HepG2 (cell line): ENCODE data around the gene RAB34. TPM values are rescaled to one million over a fixed set of nuclear protein-coding genes. Genes with fewer than 3 reads are reported as not detected.

Source experiments
- ARNTL ChIP-seq: sonication (generic); formaldehyde crosslinking; IDR thresholded peaks from 2 replicates; pipeline ENCODE4 v1.4.0; 2020; ENCODE audit warnings: mild to moderate bottlenecking, missing genetic modification reagents
- CEBPG ChIP-seq: IDR thresholded peaks from 2 replicates; pipeline ENCODE4 v1.6.1; 2016
- LCORL ChIP-seq, 2 experiments: fragments of 450-650 bp in 1 of 2; sonication (generic) in 1 of 2; formaldehyde crosslinking in 1 of 2; IDR thresholded peaks; 2 replicates each; pipeline versions ENCODE4 v1.5.0 to v1.6.1; 2017 to 2020; ENCODE audit warnings: antibody characterized with exemption in 1 of 2, missing genetic modification reagents in 1 of 2
- MLX ChIP-seq: IDR thresholded peaks from 2 replicates; pipeline ENCODE4 v1.6.1; 2016
- THRA ChIP-seq: sonication (generic); formaldehyde crosslinking; IDR thresholded peaks from 2 replicates; pipeline ENCODE4 v1.4.0; 2020; ENCODE audit warnings: missing genetic modification reagents, borderline replicate concordance
- YY1 ChIP-seq: IDR thresholded peaks from 2 replicates; pipeline ENCODE4 v1.6.1; 2011; ENCODE audit warnings: low read length, low read depth, moderate library complexity, mild to moderate bottlenecking; ENCODE audit not compliant: insufficient read depth, insufficient replicate concordance
- ZNF143 ChIP-seq: sonication (generic); formaldehyde crosslinking; IDR thresholded peaks from 2 replicates; pipeline ENCODE4 v1.4.0; 2020; ENCODE audit warnings: missing genetic modification reagents
- ZNF230 ChIP-seq: sonication (generic); formaldehyde crosslinking; IDR thresholded peaks from 2 replicates; pipeline ENCODE4 v1.4.0; 2020; ENCODE audit warnings: mild to moderate bottlenecking, missing genetic modification reagents
- ZNF503 ChIP-seq: sonication (generic); formaldehyde crosslinking; IDR thresholded peaks from 2 replicates; pipeline ENCODE4 v1.4.0; 2020; ENCODE audit warnings: missing genetic modification reagents
- ZNF615 ChIP-seq: sonication (generic); formaldehyde crosslinking; IDR thresholded peaks from 2 replicates; pipeline ENCODE4 v1.5.0; 2020; ENCODE audit warnings: mild to moderate bottlenecking, missing genetic modification reagents, borderline replicate concordance
- ZNF703 ChIP-seq: sonication (generic); formaldehyde crosslinking; IDR thresholded peaks from 2 replicates; pipeline ENCODE4 v1.5.1; 2020; ENCODE audit warnings: missing genetic modification reagents, mild to moderate bottlenecking, moderate library complexity, borderline replicate concordance
- polyA plus RNA-seq, 8 experiments: library from polyadenylated mRNA; depleted of rRNA in 3 of 8; stranded (reverse) in 7 of 8; unstranded in 1 of 8; fragments of >200 nt; fragmentation: Illumina TruSeq in 4 of 8; extraction: Trizol in 4 of 8; gene quantifications; 2 replicates each; pipeline versions ENCODE4 v1.2.1 to v1.2.3, GENCODE V29; 2011 to 2016; ENCODE audit warnings: low read depth in 4 of 8, missing spikeins in 1 of 8, mixed read lengths in 1 of 8; ENCODE audit not compliant: insufficient read depth in 1 of 8
- total RNA-seq, 5 experiments: library from RNA; depleted of rRNA; stranded (reverse); fragments of >200 nt; fragmentation: Illumina TruSeq; extraction: Trizol; gene quantifications; 2 replicates each; pipeline ENCODE4 v1.2.3, GENCODE V29; 2016; ENCODE audit warnings: low read depth in 1 of 5
- TF ChIP-seq, protein P1 (sequence below): sonication (generic); formaldehyde crosslinking; IDR thresholded peaks from 2 replicates; pipeline ENCODE4 v1.8.0; 2022; ENCODE audit warnings: mild to moderate bottlenecking, missing genetic modification reagents, borderline replicate concordance
- TF ChIP-seq, protein P2 (sequence below): sonication (generic); formaldehyde crosslinking; IDR thresholded peaks from 2 replicates; pipeline ENCODE4 v1.5.1; 2020; ENCODE audit warnings: missing genetic modification reagents, mild to moderate bottlenecking, borderline replicate concordance

The RAB34 gene
- total and polyA plus RNA-seq, 2 of the 13 experiments (the other 11 are each of a cell fraction or from before 2014, with no cell fraction given) = 0.49 TPM; not detected in 1

- TF ChIP-seq, protein P1, sequence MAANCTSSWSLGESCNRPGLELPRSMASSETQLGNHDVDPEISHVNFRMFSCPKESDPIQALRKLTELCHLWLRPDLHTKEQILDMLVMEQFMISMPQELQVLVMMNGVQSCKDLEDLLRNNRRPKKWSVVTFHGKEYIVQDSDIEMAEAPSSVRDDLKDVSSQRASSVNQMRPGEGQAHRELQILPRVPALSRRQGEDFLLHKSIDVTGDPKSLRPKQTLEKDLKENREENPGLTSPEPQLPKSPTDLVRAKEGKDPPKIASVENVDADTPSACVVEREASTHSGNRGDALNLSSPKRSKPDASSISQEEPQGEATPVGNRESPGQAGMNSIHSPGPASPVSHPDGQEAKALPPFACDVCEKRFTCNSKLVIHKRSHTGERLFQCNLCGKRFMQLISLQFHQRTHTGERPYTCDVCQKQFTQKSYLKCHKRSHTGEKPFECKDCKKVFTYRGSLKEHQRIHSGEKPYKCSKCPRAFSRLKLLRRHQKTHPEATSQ = peak; percentile 78; the same call in 1 of the 2 replicates
- TF ChIP-seq ARNTL = peak; percentile 48; the same call in 1 of the 2 replicates
- TF ChIP-seq THRA (CRISPR knock-in tag) = peak; percentile 18; the same call in 1 of the 2 replicates
- peak; percentile 61 for TF ChIP-seq YY1
- no peak for TF ChIP-seq LCORL (IDR thresholded peaks at IDR 0.05)
- TF ChIP-seq LCORL (CRISPR knock-in tag; IDR thresholded peaks at IDR 0.05) = peak; percentile 83
- TF ChIP-seq ZNF615 (CRISPR knock-in tag) = peak; percentile 76; the same call in 1 of the 2 replicates
- TF ChIP-seq ZNF703 (CRISPR knock-in tag) = no peak
- TF ChIP-seq ZNF503 = peak; percentile 73; the same call in 1 of the 2 replicates
- TF ChIP-seq, protein P2, sequence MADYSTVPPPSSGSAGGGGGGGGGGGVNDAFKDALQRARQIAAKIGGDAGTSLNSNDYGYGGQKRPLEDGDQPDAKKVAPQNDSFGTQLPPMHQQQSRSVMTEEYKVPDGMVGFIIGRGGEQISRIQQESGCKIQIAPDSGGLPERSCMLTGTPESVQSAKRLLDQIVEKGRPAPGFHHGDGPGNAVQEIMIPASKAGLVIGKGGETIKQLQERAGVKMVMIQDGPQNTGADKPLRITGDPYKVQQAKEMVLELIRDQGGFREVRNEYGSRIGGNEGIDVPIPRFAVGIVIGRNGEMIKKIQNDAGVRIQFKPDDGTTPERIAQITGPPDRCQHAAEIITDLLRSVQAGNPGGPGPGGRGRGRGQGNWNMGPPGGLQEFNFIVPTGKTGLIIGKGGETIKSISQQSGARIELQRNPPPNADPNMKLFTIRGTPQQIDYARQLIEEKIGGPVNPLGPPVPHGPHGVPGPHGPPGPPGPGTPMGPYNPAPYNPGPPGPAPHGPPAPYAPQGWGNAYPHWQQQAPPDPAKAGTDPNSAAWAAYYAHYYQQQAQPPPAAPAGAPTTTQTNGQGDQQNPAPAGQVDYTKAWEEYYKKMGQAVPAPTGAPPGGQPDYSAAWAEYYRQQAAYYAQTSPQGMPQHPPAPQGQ (CRISPR knock-in tag) = peak; percentile 47; the same call in 1 of the 2 replicates
- TF ChIP-seq ZNF143 (CRISPR knock-in tag) = peak; percentile 45; the same call in 1 of the 2 replicates
- TF ChIP-seq CEBPG (CRISPR knock-in tag) = peak; percentile 58
- TF ChIP-seq MLX (CRISPR knock-in tag) = peak; percentile 67
- 0 out of 2 replicates have a peak, but pooled peaks have one; percentile 41 for TF ChIP-seq ZNF230 (CRISPR knock-in tag)
These were observed 19.3 kb downstream of the RAB34 start (continued) for GRCh38 chr17:28698253-28698941.
